T-helper 2 cell (primary cell): ENCODE results near the gene PDGFB.

ENCODE experiments used
- DNase-seq, 5 experiments: peaks; one replicate each; pipeline versions ENCODE4 v3.0.0 to v3.0.0-alpha.2; 2012 to 2022

The PDGFB gene

DNA sequence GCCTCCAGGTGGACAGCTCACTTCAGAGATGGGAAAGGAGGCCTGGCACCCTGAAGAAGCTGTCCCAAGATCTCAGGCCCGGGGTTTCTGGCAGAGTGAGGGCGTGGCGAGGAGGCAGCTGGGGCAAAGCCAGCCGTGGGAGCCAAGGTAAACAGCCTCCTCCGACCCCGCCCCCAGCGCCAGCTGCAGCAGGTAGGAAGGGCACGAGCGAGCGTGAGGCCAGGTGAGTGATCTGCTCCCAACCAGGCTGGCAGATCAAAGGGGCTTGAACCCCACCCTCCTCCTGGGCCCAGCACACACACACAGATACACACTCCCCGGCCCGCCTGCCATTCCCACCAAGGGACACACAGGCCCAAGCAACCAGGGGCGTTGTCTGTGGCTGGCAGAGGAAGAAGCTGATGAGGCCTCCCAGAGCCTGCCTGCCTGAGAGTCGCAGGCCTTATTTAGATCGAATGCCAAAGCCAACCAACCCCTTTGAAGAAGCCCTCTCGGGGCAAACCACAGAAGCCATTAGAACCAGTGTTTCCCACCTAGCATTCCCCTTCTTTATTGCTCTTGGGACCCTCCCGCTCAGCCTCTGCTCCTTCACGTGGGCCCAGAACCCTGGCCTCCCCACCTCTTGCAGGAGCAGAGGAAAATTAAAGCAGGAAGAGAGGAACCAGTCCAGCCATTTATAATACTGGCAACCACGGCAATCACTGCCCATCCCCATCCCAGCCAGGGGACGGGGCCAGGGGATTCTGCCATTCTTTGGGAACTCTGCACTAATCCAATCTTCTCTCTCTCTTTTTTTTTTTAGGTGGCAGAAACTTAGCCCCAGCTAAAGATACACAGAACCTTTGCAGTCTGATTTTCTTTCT, 5.0 kb downstream of the PDGFB start:
- DNase-seq = no peak

DNA sequence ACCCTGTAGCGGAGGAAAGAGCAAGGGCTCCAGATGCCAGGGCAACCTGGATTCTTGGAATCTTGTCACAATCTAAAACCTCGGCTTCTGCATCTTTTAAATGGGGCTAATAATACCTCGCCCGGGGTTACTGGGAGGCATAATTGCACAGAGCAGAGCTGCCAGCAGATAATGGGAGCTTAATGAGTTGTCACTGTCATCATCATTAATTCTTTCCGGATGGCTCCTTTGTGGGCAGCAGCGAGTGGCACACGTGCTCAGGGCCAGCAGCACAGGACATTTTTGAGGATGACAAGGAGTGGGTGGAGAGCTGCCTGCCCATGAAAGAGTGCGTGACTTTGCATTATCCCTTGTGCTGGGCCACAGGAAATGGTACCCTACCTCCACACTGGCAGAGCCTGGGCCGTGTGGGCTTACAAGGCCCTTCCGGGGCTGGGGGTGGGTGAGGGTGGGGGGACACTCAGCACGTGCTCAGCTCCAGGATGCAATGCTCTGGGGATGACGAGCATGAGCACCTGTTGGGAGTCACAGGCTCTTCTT, 5.7 kb downstream of the PDGFB start:
- no peak for DNase-seq

DNA sequence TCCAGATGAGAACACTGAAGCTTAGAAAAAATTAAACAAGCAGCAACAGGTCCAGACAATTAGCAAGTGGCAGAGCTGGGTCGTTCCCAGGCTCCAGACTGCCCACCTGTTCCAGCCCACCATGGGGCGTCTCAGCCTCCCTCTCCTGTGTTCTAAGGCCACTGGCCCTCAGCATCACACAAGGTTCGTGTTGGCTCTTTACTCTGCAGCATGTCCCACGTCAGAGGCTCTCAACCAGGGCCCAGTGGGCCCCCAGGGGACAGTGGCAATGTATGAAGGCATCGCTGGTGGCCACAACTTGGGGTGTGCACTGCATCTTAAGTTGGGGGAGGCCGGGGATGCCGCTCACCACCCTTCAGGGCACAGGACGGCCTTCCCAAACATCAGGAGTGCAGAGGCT, 6.2 kb downstream of the PDGFB start:
- no peak for DNase-seq

DNA sequence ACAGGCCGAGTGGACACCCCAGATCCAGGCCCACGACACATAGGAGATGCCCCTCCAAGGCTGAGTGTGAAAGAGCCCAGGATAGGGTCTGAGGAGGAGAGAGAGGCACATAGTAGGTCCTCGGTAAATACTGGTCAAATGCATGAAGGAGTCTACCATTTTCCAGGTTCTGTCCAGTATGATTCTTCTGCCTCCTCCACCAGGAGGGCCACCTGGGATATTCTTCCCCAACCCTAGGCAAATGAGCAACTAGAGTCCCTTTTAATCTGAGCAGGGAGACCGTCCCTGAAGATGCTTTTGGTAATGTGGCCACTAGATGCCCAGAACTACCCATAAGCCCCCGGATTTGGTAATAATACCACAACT, 6.7 kb downstream of the PDGFB start:
- no peak for DNase-seq

DNA sequence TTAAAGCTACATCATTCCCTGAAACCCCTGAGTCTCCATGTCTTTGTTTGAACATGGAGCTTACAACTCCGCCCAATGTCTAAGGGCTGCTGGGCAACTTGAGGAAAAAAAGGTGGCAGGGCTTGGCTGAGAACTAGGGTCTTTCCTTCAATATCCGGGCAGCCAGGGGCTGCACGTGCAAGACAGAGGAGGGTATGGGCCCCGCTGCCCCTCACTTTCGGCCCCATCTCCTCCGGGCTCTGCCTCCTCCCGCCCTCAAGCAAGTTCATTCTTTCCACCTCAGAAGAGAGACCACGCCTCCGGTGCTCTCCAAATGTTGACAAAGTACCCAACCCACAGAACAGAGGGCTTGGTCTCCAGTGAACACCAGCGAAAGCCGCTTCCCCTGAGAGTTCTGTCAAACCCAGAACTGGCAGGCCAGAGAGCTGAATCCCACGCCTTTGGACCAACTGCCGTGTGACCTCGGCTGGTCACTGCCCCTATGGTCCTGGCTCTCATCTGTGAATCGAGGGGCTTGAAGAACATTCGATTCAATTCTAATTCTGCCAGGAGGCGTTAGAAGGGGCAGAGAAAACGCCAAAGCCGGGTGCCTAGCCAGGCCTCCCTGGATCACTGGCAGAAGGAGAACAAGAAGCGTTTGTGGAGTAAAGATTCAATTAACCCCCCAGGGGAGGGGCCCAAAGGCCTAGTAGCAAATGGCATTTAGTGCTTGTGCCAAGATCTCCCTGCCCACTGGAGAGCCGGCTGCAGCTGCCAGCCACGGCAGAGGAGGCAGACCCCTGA, 7.3 kb downstream of the PDGFB start:
- DNase-seq = no peak

DNA sequence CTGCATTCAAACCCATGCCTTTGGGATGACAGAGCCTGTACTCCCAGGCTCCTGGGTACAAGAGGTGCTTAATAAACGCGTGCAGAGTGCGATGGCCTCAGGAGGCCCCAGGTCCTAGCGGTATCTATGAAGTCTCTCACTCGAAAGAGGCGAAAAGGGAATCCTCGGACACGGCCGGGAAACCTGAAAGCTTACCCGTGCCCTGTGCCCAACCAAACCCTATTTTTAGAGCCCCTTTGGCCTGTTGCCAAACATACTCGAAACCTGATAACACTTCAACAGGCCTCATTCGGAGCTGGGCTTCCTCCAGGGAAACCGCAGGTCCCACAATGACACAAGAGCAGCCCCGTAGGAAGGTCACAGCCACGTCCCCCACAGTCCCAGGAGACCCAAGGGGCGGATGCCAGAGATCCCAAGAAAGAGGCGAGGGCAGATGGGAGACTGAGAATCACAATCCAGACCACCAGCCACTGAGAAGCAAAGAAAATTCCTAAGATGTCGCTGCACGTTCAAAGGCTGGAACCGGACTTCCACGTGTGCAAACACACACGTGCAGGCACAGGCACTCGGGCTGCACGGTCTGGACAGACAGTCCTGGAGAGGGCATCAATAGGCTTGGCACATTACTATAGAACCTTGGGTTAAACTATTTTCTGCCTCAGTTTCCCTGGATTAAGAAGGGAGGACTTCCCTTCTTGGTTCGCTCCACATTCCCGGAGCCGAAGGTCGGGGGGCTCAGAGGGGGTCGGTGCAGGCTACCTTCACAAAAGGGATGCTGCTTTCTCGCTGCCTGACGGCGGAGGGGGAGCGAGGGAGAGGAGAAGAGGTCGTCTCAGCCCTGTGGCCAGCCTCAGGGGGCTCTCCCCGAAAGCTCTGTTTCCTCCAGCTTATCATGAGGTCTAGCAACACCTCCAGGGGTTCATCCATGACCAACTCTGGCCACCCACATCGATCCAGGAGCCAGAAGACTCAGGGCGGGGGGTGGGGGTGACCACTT, 8.2 kb downstream of the PDGFB start:
- DNase-seq = peak in 2 of 5 experiments; percentile 75 to 81

DNA sequence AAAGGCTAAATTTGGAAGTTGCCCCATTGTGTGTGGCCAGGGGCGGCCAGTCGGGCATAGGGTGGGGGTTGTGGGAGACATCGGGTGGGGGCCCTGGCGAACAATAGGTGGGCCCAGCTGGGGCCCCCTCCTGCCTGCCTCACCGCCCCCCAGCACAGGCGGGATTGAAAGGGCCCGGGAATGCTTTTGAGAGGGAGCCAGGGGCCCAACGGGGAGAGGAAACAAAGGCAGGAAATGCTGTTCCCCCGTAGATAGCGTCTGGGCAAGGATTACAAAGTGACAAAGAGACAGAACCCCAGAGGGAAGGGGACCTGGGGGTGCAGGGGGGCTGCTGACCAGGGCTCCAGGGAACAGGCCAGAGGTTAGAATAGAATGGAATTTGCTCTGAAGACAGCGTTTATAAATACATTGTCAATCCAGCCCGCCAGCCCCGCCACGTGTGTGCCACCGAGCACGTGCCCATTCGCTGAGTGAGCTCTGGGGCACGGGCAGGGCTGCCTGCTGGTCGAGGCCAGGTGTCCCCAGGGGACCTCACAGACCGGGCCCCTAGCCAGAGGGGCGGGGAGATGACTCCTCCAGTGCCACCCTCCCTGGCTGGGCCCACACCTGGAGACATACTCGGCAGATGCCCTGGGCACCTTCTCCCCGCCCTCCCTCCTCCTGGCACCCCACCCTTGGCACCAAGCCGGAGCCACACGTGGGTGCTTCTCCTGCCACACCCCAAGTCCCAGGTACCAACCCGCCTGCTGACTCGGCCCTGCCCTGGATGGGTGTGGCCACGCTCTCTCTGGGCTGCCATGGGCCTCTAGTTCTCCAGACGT, 9.7 kb downstream of the PDGFB start:
- DNase-seq = no peak

DNA sequence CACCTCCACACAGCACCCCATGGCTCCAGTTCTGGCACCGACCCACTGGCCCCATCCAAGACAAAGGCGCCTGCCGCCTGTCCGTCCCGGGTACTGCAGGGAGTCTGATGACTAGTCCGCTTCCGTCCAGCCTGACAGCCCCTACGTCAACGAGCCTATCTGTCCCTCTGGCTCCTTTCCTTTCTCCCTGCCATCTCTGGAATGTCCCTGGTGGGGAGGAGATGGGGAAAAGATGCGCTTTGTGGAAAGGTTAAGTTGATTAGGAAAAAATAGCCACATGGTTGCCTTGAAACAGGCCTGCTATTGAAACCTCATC, 10.4 kb downstream of the PDGFB start:
- DNase-seq = no peak

DNA sequence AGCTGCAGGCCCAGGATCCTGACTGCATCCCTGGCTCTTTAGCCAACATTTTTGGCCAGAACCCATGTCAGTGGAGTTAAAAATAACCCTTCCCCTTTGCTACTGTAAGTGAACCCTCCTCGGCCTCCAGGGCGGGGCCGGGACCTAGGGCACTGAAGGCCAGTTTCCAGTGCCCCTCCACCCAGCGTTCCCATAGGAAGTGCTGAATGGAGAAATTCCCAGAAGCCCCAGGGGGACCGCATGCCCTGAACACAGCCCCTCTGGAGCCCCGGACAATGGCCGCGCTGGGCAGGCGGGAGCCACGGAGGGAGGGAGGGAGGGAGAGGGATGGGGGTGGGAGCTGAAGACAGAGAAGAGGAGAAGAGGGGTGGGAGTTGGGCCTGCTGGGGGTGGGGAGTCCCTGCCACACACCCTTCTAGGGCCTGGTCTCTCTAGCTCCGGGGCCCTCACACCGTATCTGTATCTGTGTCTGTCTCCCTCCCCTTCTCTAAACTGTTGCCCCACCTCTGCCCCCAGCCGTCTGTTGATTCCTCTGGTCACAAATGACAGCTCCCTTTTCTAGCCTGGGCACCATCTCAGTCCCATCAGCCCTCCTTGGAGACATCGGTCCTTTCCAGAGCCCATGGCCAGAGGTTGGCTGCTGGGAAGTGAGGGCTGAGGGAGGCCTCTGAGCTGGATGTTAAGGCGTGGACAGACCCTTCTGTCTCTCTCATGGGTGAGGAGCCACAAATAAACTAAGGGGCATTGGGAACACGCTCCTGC, 10.9 kb downstream of the PDGFB start:
- DNase-seq = no peak

DNA sequence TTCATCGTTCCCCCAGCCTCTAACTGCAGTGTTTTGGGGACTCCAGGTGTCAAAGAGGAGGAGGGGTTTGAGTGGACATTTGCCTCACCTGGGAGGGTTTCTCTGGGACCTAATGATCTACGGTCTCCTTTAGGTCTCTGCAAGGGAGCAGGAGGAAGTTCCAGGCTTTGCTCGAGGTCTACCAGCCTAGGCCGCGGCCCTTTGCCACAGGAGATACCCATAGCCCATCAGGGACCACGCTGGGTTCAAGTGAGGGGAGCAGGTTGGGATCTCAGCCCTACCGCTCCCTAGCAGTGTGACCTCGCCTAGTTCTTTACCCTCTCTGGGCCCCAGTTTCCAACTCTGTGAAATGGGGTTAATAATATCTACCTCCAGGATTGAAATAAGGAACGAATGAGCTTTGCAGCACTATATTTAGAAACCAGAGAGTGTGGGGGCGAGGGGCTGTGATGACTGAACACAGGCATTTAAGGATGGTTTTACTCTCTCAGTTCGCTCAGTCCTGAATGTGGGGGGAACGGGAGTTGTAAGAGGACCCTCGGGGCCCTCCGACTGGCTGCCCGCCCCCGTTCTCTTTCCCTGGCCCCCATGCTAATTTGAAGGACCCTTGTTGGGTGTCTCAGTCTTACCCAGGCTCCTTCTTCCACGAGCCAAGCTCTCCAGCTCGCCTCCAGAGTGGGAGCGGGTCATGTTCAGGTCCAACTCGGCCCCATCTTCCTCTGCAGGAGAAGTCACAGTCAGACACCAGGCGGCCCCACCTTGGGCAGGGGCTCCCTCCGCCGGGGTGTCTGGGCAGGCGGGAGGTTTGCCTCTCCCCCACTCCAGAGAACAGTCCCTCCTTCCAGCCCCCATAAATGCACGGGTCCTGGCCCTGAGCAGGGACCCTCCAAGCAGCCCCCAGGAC, 11.7 kb downstream of the PDGFB start:
- DNase-seq = no peak

DNA sequence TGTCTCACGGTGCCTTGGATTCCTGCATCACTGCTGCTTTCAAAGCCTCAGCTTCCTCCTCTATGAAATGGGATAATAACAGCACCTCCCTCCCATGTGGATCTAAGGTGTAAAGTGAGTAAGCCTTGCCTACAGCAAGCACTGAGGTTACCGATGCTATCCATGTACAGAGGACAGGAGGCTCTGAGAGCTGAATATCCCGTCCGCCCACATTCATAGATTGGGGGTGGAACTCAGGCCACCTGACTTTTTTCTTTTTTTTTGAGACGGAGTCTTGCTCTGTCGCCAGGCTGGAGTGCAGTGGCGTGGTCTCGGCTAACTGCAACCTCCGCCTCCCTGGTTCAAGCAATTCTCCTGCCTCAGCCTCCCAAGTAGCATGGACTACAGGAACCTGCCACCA, 12.5 kb downstream of the PDGFB start:
- DNase-seq = no peak

DNA sequence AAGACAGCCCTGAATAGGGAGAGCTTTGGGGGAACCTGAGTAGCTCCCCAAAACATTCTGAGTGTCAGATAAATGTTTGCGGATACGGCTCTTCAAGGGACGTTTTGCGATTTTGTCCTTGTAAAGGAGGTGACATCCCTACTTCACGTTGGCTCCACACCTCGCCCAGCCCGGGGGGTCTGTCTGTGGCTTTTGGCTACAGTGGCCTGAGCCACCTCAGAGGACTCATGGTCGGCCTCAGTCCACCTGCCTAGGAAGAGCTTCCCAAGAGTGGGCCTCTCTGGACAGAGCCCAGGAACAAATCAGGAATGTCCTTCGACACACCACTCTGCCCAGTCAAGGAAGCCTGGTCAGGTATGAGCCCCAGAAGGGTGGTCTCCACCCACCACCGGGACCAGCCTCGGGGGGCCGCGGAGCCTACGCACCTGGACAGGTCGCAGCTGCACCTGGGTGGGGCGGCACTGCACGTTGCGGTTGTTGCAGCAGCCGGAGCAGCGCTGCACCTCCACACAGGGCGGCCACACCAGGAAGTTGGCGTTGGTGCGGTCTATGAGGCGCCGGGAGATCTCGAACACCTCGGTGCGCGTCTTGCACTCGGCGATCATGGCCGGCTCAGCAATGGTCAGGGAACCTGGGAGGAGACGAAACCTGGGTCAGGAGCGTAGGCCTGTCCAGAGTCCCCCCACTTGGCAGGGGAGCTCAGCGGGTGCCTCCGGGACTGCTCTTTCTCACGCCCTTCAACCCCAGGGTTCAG, 13.4 kb downstream of the PDGFB start:
- no peak for DNase-seq

DNA sequence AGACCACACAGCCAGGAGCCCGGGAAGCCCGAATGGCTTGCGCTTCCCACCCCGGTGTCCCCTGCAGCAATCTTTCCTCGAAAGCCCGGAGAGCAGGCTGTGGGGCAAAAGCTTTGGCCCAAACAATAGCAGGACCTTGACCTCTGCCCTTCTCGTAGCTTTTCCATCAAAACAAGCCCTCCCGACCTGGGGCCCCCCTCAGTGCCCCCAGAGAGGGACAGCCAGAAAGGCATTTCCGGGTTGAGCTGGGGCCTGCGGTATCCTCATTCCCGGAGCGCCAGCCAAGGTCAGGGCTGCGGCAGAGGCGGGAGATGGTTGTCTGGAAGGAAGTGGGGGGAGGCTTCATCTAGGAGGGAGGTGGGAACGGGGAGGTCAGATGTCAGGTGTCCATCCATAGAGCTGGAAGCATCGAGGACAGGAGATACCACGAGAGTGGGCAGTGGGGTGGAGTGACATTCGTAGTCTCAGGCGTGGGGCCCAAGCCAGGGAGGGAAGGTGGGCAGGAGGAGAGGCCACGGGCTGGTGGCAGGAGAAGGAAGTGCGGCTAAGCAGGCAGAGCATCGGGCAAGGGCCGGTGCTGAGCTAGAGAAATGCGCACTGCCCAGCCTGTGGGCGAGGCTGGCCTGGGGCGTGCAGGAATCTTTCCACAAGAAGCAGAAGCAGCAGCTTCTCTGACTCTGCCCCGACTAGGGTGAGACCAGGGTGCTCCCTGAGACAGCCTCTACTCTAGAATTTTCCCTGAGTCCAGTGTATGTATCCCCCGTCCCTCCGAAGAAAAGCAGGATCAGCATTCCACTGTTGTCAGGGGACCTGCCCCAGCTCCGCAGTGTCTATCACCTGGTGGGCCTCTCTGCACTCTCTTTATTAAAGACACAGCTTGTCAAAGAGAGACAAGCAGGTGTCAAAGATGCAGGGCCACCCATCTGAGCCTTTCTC, 14.3 kb downstream of the PDGFB start:
- no peak for DNase-seq

DNA sequence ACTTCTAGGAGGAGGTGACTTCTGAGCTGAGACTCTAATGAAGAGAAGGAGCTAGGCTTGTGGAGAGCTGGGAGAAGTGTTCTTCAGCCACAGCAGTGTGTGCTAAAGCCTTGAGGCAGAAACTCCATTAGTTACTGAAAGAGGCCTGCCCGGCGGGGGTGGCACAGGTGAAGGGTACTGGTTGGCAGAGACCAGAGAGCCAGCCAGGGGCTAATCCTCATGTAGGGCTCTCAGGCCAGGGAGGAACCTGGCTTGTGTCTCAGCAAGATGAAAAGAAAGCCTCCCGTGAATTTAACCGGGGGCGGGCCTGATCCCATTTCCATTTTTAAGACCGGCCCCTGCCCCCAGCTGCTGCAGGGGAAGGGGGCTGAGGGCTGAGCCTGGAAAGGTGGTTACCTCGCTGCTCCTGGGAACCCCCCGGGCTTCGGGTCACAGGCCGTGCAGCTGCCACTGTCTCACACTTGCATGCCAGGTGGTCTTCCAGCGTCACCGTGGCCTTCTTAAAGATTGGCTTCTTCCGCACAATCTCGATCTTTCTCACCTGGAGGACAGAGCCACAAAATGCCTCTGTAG, 15.0 kb downstream of the PDGFB start:
- no peak for DNase-seq

DNA sequence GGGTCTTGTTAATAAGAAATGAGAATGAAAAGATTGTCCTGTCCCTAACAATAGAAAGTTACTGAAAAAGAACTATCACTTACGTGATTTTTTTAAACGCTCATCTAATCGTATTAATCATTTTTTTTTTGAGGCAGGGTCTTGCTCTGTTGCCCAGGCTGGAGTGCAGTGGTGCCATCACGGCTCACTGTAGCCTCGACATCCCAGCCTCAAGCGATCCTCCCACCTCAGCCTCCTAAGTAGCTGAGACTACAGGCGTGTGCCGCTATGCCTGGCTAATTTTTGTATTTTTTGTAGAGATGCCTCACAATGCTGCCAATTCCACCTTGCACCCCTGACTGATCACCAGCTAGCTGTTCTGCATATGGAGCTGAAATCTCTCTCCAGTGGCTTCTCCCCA, 15.7 kb downstream of the PDGFB start:
- DNase-seq = no peak

DNA sequence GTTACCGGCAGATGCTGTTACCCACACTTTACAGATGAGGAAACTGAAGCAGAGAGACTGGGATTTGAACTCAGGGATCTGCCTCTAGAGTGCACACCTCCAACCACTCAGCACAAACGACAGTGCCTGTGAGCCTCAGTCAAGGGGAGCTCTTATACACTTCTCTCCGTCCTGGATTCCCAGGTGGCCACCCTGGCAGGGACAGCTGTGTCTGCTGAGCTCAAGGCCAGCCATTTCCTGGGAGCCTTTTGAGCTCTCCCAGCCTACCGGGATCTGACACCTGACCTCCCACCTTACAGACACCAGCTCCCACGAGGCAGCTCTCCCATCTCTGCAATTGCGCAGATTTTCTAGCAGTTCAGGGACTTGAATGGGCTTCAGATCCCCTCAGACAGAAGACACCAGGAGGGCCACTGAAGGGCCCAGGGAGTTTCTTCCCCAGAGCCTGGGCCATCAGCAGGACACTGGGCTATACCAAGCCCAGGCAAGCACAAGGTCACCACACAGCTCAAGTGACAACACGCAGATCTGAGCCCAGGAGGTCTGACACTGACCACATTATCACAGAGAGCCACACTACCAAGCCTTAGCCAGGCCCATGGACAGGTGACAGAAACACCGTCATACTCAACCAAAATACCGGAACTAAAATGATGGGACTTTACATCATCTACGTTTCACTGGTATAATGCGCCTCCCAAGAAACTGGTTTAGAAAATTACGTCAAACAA, 17.1 kb downstream of the PDGFB start:
- no peak for DNase-seq

DNA sequence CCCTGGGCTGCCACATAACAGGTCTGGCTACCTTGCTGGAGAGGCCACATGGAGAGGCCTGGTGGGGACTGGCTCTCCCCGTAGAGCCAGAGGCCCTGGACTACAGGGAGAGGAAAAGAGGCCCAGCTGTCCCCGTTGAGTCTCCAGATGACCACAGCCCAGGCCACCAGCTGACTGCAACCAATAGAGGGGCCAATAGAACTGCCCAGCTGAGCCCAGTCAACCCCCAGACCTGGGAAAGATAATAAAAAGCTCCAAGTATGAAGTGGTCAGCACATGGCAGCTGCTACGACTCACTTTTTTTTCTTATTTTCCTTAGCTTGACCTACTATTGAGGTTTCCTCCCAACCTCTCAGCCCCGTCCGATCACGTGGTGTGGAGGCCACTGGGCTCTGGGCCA, 18.4 kb downstream of the PDGFB start:
- no peak for DNase-seq
